Amniotic stem cell (primary cell): Measurements from ENCODE around the gene GFM1.

Source experiments
- DNase-seq: peaks from one replicate; lab custom pipeline; 2025; lab: John Stamatoyannopoulos, UW

Gene GFM1

DNA sequence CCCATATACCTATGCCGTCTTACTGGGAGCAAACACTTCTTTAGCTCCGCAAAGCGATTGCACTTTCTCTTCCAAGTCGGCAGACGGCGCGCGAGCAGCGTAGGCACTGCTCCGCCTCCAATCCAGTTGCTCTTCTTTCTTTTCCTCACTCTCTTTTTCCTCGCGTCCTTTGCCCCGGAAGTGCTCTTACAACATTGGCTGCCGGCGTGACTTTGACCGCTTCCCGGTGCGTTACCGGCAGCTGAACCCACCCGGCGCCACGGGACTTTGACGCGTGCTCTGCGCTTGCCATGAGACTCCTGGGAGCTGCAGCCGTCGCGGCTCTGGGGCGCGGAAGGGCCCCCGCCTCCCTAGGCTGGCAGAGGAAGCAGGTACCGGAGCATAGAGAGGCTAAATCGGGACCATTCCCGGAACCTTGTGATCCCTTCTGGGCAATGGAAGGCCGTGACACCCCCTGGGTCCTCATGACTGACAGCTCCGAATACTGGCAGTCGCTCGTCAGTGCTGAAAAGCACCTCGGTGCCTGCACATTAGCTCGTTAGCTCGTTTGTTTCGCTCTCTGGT is at the start of gene GFM1:
TSS of gene GFM1 (plus strand) at position 183 of the 564 bp plus-strand sequence. CDS start at position 291, 108 bp downstream.
- DNase-seq = peak; percentile 95

DNA sequence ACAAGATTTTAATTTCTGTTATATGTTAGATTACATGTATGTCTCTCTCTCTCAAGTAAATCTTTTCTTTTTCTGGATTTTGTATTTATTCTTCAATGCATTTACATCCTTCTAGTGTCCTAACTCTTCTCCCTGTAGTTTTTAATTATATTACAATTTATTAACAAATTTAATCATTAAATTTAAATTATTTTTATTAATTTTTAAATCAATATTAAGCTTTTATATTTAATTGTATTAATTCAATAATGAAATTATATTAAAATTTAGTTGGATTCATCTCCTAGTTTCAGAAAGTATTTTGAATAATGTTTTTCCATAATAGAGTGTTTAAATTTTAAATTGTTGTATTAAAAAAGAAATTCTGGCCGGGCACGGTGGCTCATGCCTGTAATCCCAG is 43.5 kb upstream of the GFM1 start:
- no peak for DNase-seq

DNA sequence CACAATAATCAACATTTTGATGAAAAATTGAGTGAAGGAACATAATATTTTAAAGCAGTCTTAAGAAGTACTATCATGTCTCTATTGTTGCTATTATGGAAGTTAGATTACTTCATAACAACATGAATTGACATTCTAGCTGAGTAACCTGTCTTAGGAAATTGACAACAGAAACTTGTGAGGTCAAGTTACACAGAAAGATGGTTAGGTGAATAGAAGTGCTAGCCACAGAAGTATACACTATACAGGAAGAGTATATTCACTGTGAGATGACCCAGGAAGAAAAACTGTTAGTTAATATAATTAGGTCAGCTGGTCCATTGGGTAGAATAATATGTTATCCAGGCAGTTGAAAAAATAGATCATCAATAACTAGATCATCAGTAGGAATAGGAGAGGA is 42.1 kb upstream of the GFM1 start:
- no peak for DNase-seq

DNA sequence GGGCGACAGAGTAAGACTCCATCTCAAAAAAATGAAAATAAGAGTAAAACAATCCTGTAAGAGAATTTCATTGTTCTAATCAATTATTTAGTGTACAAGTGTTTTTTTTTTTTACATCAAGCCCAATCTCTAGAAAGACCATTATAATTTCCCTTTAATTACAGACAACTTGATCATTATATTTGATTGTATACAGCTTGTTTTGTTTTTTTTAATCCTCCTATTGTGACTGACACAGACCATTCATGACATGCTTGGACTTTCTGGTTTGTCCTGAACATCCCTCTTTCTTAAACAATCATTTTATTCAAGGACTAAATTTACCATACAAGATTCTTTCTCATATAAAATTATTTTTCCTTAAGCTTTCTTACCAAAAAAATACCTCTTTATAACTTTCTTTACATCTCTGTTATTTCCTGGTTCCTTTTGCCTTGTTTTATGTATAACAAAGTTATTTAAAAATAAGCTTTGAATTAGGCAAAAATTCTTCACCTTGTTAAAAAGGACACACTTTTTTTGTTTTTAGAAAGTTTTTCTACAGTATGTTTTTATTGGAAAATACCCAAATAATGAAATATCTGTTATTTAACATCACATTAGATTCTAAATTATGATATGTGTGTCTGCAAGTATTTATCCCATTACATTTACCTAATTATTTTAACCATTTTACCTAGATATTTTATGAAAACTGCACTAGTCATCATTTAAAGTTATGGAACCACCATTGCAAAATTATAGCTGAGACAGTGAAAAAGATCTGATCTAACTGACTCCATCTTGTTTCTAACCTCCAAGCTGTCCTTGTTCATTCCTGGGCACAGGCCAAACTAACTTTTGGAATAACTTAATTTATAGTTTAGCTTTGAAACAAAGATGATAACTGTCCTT is 26.1 kb upstream of the GFM1 start:
- no peak for DNase-seq

DNA sequence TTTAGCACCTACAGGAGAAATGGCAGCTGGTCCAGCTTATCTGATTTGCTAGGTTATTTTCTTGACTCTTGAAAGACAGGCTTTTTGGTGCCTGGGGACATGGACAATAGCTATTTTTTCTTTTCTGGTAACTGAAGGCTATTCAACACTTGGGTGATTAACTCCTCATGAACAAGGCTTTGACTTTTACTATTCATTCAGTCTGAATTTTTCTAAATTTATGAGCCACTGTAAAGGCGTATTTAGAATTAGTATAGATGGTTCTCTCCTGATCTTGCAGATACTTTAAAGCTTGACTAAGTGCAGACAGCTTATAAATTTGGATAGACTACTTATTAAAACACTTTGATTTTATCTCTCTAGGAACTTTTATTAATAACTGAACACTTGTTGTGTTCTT is 18.4 kb upstream of the GFM1 start:
- DNase-seq = no peak

DNA sequence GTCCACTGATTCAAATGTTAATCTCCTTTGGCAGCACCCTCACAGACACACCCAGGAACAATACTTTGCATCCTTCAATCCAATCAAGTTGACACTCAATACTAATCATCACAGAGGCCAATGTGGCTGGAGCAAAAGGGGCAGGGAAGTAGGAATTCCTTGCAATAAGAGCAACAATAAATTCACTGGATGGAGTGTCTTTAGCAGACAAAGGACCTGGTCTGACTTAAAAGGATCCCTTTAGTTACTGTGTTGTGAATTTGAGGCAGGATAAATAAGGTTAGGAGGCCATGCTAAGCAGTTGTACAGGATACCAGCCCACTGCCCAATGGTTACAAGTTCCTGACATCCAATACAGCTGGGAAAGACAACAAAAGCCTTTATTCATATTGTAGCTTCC is 12.3 kb upstream of the GFM1 start:
- no peak for DNase-seq

DNA sequence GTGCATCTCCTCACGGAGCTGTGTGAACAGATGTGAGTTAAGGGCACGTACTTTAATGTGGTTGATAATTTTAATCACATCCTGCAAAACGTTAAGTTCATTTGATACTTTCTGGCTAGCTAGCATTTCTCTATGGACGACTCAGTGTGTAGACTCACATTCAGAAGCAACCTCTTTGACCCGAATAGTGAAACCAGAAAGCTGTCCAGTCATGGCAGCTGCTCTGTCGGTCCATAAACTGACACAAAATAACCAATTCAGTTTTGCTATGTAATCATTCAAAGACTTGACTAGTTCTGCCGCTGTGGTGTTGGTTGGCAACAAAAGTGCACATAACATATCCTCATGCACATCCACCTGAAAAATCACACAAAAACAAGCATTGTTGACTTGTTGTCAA is 3.7 kb upstream of the GFM1 start:
- no peak for DNase-seq

DNA sequence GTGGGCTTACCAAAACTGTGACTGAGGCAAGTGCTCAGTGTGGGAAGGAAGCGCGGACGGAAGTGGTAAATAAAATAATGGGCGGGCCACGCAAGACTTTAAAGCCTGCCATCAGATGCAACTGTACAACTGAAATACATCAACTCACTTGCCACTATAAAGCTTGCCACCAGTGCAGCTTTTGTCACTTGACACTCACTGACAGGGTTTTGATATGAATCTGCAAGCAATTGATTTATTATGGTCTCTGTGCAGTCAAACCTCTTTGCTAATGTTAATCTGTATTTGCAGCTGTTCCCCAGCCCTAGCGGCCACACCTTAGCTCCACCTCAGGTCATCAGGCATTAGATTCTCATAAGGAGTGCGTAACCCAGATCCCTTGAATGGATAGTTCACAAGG is 2.3 kb upstream of the GFM1 start:
- no peak for DNase-seq

DNA sequence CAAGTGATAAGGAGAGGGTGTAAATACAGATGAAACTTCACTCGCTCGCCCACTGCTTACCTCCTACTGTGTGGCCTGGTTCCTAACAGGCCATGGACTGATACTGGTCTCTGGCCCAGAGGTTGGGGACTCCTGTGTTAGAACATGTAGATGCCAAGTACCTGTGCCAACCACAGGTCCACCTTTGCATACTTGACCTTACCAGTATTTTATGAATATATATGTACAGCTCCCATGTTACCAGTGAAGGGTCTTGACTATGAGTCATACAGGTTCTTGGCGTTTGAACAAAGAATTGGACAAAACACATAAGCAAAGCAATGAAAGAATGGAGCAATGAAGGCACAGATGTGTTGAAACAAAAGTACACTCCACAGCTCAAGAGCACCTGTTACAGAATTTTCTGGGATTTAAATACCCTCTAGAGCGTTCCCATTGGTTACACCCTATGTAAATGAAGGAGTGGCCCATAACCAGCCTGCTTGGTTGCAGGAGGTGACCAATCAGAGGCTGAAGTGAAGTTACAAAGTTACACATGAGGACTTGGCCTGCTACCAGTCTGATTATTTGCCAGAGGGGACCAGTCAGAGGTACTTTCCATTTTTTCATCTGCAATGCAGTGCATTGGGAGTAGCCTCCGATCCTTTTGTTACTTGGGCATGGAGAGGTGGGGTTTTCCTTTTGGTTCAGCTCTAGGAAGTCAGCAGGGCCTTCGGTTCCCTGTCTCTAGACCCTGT is 1.7 kb upstream of the GFM1 start:
- no peak for DNase-seq

DNA sequence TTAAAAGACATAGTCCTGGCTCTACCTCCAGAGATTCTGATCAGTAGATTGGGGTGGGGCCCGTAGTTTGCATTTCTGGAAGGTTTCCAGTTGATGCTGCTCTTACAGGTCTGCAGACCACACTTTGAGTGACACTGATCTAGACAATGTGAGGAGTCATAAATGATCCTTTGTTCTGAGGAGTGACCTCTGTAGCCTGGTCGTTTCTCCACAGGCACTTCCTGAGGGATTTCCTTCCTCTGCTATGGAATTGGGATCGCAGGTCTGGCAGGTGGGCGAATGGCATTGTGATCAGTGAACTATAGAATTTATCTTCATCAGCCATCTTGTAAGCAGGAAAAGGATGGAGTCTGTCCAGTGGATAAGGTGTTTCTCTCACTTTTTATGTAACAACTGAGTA is 5.5 kb downstream of the GFM1 start:
- DNase-seq = no peak

DNA sequence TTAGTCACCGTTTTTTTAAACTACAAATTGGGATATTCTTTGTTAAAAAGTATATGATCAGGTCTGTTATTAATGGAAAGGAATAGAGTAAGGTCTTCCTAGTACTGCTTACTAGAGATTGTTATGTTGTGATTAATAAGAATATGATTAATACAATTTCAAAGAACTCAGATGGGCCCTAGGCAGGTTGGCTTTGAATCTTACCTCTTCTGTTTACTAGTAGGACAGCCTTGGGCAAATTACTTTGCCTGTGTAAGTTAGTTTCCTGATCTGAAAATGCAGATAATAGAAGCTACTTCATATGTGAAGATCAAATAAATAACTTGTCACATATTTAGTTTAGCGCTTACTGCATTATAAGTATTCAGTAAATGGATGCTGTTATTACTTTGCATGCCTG is 6.9 kb downstream of the GFM1 start:
- DNase-seq = no peak

DNA sequence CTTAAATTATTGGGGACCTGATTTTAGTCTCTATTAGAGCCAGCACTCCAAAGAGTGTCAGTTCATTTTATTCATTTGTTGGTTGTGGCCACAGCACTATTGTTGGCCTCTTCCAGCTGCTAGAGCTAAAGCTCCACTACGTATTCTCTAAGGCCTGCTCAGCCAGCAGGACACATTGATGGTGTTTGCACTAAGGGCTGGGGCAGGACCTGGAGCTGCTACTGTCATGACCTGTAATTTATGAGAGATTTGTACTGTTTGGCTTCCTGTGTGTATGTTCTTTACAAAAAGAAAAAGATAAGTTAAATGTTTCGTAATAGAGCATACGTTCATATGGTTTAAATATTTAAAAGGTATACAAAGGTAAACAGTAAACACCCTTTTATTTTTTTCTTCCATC is 8.1 kb downstream of the GFM1 start:
- DNase-seq = no peak

DNA sequence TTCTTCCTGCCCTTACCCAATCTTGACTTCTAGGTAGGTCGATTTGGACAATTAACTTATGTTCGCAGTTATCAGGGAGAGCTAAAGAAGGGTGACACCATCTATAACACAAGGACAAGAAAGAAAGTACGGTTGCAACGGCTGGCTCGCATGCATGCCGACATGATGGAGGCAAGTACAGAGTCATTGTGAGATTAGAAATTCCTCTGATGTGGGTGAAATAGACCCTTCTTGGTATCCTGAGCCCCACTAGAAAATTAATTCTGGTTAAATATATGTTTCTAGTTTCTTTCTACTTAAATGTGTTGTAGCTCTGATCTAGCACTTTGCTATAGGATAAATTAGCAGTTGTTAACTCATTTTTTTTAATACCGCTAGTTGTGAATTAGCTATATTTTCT is 14.6 kb downstream of the GFM1 start:
- DNase-seq = no peak

DNA sequence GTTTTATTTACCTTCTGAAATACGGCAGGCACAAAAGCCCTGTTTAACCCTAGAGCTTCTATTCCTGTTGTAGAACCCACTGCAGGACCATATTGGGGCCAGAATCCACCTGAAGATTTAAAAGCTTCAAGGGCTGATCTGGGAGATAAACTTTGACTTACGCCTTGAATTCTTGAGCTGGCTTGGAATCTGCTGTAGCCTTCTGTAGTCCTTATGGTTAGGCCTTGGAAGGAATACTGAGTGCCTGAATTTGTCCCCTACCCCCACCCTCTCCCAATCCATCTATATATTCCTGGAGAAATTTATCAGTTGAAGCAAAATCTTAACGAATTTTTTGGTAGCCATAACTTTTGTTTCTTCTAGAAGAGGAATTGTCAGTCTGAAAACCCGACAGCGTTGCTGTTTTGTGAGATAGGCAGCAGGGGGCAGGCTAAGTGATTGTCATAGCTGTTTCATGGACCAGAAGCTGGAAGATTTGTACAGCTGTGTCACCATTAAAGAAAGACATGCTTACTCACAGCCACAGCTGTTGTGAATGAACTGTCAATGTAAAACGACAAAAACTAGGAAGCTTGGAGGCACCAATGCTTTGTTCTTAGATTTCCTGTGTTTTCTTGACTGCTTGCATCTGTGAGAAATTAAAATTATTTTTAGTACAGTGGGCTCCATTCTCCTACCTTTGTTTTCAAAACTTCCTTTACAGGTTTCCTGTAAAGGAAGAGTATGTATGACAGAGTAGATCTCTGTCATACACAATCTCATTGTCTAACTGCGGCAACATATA is 15.3 kb downstream of the GFM1 start:
- peak; percentile 67 for DNase-seq

DNA sequence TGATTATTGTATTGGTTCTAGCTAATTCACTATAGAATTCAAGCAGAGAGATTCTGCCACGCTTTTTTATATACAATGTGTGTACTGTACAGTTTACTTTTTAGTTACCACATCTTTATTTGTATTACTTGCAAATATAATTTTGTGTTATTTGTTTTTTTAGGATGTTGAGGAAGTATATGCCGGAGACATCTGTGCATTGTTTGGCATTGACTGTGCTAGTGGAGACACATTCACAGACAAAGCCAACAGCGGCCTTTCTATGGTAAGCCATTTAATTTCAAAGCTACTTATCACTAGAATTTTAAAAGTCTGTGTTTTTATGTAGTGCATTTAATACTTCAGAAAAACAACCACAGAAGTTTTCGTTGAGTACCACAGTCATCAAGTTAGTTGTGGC is 16.4 kb downstream of the GFM1 start:
- no peak for DNase-seq

DNA sequence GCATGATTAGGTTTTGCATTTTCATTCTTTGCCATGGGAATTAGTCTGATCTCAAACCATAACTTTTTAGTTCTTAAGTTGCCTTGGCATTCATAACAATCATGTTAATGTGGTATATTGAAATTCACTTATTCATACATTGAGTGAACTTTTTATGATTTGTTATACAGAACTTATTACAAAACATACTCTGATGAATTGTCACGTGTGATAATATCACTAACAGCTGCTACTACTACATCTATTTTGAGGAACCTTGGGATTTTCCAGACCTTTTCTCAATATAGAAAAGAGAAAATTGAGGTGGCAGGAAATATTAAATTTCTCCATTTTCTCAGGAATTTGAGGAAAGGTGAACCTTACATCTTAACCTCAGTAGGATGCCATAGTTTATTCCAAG is 18.9 kb downstream of the GFM1 start:
- DNase-seq = no peak

DNA sequence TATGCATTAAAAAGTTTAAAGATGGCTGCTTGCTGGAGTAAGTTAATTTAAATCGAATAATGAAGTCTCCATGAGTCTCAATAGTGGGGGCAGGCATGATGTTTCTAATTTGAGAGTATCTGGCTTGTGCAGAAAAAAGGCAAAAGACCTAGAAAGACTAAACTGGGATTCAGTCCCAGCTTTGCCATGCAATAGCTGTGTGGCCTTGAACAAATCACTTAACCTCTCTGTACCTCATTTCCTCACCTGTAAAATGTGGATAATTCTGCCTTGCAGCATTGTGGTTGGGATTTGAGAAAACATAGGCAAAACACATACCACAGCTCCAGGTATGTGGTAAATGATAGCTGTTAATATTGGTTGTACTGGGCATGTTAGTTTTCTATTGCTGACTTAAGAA is 19.5 kb downstream of the GFM1 start:
- DNase-seq = no peak

DNA sequence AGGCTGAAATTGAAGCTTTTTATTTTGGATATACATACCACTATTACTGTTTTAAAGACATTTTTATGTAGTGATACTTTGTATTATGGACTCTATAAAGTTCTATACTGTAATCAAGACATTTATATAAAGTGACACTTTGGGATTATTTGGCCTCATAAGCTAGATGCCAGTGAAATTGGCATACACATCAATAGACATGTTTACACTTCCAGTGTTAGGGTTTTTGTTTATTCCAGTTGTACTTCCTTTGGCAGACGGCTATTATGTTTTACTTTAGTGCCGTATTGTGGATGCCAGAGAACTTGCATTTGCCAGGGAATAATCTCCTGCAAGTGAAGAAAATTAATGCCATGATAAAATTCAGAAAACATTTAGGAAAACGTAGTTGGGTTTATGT is 22.1 kb downstream of the GFM1 start:
- DNase-seq = no peak

DNA sequence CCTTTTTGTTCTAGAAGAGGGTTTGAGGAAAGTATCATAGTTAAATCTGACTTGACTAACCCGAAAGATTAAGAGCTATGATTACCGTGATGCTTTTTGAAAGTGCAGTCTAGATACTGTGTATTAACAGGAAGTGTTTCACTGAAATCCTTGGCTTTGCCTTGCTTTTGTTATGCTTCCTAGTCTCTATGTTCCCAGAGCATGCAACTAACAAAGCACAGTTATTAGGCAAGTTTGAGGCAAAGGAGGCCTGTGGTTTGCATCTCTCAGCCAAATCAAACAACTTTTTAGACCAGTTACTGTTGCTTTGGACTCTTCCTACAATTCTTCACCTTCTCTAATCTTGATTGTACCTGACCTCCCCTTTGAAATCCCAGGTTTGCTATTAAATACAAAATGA is 24.2 kb downstream of the GFM1 start:
- no peak for DNase-seq

DNA sequence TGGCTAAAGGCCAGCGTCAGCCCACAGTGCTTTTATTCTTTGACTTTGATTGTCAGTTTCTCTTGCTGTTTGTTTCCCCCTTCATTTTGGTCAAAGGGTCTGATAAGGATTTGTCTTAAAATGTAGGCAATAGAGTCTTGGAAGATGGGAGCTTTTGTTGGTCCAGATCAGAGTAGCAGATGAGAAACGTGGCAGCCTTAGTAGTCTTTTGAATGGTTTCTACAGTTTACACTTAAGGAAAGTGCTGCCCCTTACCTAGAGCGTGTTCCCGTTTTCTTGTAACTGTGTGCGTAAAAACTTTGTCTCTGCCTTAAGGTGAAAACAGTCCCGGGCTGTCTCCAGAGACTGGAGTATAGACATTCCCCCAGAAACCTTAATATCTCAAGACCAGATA is 27.5 kb downstream of the GFM1 start:
- DNase-seq = no peak

DNA sequence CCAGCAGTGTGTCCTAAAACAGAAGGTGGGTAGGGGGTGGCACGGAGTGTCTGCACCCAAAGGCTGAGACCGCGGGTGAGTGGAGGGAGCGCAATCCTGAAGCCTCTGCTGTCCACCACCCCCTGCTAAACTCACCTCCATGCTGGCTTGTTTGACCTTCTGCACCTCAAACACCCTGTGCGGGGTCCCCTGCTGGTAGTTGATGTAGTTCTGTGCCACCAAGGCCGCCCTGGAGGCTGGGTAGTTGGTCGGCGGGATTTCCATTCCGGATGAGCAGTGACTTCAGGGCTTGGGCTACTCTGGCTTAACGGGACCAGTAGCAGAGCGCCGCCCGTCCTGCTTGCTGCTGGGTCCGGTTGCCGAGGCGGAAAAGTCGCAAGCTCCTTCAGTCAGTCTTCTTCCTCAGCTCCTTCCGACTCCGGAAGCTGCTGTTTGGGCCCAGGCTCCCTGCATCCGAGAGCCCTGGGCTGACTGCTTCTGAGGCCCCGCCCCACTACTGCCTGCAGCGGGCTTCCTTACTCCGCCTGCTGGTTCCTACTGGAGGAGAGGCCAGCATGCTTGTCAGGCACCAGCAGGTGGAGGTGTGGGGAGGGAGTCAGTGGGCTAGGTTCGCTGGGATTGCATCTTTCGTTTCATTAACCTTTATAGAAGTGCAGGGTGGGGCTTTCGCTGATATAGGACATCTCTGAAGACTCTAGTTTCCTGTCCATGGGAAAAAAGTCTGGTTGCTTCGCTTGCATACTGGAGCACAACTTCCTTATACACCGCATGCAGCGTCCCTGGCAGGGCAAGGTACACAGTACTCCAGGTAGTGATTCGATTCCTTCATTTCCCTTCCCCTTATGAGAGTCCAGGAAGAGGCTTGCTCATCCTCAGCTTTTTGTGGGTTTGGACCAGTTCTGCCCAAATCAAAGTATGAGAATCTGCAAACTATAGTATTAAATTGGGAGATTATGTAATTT is 28.2 kb downstream of the GFM1 start, which contains the start of gene LXN:
TSS of gene LXN (minus strand) at position 434 of the 962 bp plus-strand sequence. CDS start at position 264, 170 bp downstream.
- DNase-seq = peak; percentile 63
